GM21529 (cell line): Measurements from ENCODE around the gene DAND5.

ENCODE experiments used
- ATAC-seq: cut with Tn5 transposase; IDR thresholded peaks from one replicate; pipeline ENCODE4 v1.9.1; 2021; ENCODE audit not compliant: unreplicated experiment

DAND5 gene

DNA sequence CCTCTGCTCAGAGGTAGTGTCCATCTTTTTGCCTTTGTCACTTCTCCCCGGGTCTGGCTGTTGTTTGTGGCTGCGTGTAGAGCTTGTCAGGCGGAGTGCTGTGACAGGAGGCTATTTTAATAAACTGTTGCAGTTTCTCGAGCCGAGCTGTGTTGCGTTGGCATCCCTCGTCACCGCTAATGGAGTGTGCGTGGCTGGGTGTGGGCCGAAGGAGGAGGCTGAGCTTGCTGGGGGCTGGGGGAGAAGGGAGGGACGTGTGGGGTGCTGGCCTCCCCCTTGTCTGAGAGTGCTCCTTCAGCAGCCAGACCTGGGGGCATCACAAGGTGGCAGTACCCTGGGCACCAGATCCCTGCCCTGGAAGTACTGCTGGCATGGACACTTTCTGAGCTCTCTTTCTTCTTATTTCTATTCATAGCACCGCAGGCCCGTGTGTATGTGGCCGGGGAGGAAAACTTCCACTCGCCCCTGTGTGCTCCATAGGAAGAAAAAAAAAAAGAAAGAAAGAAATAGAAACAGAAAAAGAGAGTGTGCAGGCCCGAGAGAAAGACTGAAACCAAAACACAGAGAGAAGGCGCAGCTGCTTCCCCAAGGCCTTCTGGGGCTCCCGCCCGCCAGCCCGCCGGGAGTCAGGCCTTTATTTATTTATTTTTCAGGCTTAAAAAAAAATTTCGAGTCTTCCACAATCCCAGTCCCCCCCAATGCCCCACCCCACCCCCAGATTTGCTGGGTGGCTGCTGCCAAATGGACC lies 52.9 kb downstream of the DAND5 start:
- ATAC-seq = no peak

DNA sequence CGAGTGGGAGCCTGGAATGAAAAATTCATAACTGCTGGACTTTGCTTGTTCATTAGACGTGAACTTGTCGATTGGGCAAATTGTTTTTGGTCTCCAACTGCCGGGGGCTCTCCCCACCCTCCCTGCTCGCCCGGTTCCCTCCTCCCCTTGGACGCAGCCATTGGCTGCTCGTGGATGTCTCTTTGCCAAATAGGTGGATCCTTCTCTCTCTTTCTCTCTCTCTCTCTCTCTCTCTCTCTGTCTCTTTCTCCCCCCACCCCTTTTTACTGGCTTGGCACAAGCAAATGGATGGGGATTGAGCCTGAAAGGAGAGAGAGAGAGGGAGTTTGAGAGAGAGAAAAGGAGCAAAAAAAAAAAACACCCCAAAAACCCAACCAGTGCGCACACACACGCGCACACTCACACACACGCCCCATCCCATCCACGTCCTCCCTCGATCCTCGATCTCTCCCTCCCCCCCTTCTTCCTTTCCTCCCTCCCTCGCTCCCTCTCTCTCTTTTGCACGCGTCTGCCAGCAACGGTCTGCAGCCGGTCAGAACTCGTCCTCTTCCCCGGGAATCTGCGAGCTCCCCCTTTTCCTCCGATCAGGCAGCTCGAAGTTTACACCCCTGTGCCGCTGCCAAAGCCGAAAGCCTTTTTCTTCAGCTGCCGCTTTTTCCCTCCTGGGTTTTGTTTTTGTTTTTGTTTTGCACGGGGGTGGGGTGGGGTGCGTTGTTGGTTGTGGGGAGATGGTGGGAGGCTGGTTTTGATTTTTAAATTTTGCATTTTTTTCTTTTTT lies 53.7 kb downstream of the DAND5 start:
- no peak for ATAC-seq

DNA sequence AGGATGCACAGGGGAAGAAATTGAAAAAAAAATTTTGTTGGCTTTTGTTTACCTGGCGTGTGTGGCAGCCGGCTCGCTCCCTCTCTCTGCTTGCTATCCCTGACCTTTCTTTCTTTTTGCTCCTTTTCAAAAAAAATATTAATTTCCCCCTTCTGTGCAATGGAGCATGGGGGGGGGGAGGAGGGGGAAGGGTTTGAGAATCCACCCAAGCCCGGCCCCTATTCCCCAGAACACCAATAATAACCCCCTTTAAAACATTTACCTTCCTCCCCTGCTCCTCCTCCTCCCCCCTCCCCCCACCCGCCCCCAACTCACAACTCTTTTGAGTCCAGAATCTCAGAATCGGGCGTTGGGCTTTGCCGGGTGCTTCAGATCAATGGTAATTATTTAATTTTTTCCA lies 54.3 kb downstream of the DAND5 start:
- ATAC-seq = no peak
